ENCODE data around the gene AKR7A2.

GRCh38 chr1:19262047-19262446 is 49.9 kb downstream of the AKR7A2 start:
- no peak for TF ChIP-seq POLR2A (IDR thresholded peaks at IDR 0.05)
- no peak for TF ChIP-seq EP300 (IDR thresholded peaks at IDR 0.05)

Measured in tibial nerve (tissue), 3 donors.